Kidney (tissue), 14 donors: ENCODE results near the gene P4HA3. TPM values are rescaled to one million over a fixed set of nuclear protein-coding genes. Genes with fewer than 3 reads are reported as not detected.

Experiments
- DNase-seq, 5 donors: peaks; one replicate each; pipeline ENCODE4 v3.0.0-alpha.2; 2013 to 2020
- FAIRE-seq: peaks from 2 replicates; lab custom pipeline; 2012; peaks lifted over from hg19 to GRCh38; lab: Jason Lieb, UNC
- H3K27ac ChIP-seq, 2 donors: one replicate each; pipeline ENCODE4 v1.7.0; 2013; ENCODE audit warnings: low read depth in 2 of 2, low read length in 2 of 2, inconsistent platforms in 1 of 2
- H3K27me3 ChIP-seq: one replicate; pipeline ENCODE4 v1.7.1; 2013; ENCODE audit warnings: low read length, inconsistent platforms; ENCODE audit not compliant: control insufficient read depth, insufficient read depth
- H3K36me3 ChIP-seq, 3 donors: one replicate each; pipeline versions ENCODE4 v1.7.0 to v1.7.1; 2013; ENCODE audit warnings: low read length in 3 of 3, control low read depth in 1 of 3, inconsistent platforms in 1 of 3; ENCODE audit not compliant: insufficient read depth in 3 of 3, control insufficient read depth in 2 of 3
- H3K4me1 ChIP-seq, 3 donors: one replicate each; pipeline versions ENCODE4 v1.7.0 to v1.7.1; 2013; ENCODE audit warnings: low read length in 3 of 3, inconsistent platforms in 1 of 3, low read depth in 1 of 3; ENCODE audit not compliant: control insufficient read depth in 2 of 3, insufficient read depth in 2 of 3
- H3K4me3 ChIP-seq, 3 donors: one replicate each; pipeline versions ENCODE4 v1.7.0 to v1.8.1; 2013; ENCODE audit warnings: low read length in 3 of 3, control low read depth in 1 of 3, inconsistent platforms in 1 of 3
- H3K9ac ChIP-seq, 3 donors: one replicate each; pipeline versions ENCODE4 v1.7.0 to v1.7.1; 2013; ENCODE audit warnings: low read length in 3 of 3, control low read depth in 1 of 3, inconsistent platforms in 1 of 3
- H3K9me3 ChIP-seq, 3 donors: one replicate each; pipeline versions ENCODE4 v1.7.0 to v1.7.1; 2013; ENCODE audit warnings: low read length in 3 of 3, control low read depth in 1 of 3, inconsistent platforms in 1 of 3; ENCODE audit not compliant: control insufficient read depth in 2 of 3, insufficient read depth in 1 of 3
- intact Hi-C: fragments of 100-400 bp; cut with DNase I; formaldehyde crosslinking; loops from one replicate; pipeline ENCODE4 v1.11.1; 2022
- polyA plus RNA-seq: library from polyadenylated mRNA; stranded (reverse); fragments of 350-450 nt; fragmentation: Illumina TruSeq; extraction: RNeasy Lipid Tissue Mini Kit (QIAGEN cat#74804); gene quantifications from one replicate; pipeline ENCODE4 v1.2.3, GENCODE V29; 2014; ENCODE audit warnings: low read depth, low replicate concordance; ENCODE audit not compliant: insufficient read depth
- total RNA-seq: library from RNA; stranded (reverse); fragmentation: NEBNext Ultra II Directional; extraction: Animal tissue kit (Norgen Biotek cat#: 25700); gene quantifications from one replicate; pipeline ENCODE4 v1.2.1, GENCODE V29; 2021
- TF ChIP-seq, protein P1 (sequence below): IDR thresholded peaks from 3 replicates; pipeline ENCODE4 v1.5.1; 2012; ENCODE audit warnings: mild to moderate bottlenecking, moderate library complexity, borderline replicate concordance; ENCODE audit not compliant: insufficient read depth; ENCODE audit errors: extremely low read depth
- donor health status: control.
- donor health status: control.
- donor health status: control.
- donor health status: control.
- donor health status: control.
- donor health status: DM: yes; HTN: yes; CAD: no.
- donor health status: Normal renal cell carcinoma (clear cell type).

Gene P4HA3
- total and polyA plus RNA-seq, 2 donors from 2014 or later = 0.39 to 1.2 TPM

DNA sequence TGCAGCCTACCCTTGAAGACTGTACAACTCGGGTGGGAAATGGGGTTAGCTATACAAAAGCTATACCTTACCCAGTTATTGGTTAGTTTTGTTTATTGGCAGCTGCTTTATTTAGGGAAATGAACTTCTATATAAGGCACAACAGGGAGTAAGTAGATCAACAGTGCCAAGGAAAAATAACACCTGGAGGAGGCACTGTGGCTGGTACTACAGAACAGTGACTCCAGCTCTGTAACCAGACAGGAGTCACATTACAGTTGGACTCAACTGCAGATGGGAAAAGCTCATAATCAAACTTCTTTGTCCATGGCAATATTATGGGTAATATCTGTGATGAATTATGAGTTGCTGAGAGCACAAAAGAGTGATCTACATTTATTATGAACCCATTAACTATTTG lies 14.0 kb downstream of the P4HA3 start:
- Histone ChIP-seq H3K27me3 (no peaks in the 10 kb centered on the region), H3K27ac (no peak overlapping the region), H3K9me3 (no peaks in the 10 kb centered on the region), H3K9ac (no peak overlapping the region), H3K4me3 (no peak overlapping the region), H3K4me1 (no peaks in the 10 kb centered on the region), H3K36me3 (no peaks in the 10 kb centered on the region)
- intact Hi-C loops = no loop called here
- DNase-seq (no peak), FAIRE-seq (no peak)
- TF ChIP-seq, protein P1, sequence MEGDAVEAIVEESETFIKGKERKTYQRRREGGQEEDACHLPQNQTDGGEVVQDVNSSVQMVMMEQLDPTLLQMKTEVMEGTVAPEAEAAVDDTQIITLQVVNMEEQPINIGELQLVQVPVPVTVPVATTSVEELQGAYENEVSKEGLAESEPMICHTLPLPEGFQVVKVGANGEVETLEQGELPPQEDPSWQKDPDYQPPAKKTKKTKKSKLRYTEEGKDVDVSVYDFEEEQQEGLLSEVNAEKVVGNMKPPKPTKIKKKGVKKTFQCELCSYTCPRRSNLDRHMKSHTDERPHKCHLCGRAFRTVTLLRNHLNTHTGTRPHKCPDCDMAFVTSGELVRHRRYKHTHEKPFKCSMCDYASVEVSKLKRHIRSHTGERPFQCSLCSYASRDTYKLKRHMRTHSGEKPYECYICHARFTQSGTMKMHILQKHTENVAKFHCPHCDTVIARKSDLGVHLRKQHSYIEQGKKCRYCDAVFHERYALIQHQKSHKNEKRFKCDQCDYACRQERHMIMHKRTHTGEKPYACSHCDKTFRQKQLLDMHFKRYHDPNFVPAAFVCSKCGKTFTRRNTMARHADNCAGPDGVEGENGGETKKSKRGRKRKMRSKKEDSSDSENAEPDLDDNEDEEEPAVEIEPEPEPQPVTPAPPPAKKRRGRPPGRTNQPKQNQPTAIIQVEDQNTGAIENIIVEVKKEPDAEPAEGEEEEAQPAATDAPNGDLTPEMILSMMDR = no peak

DNA sequence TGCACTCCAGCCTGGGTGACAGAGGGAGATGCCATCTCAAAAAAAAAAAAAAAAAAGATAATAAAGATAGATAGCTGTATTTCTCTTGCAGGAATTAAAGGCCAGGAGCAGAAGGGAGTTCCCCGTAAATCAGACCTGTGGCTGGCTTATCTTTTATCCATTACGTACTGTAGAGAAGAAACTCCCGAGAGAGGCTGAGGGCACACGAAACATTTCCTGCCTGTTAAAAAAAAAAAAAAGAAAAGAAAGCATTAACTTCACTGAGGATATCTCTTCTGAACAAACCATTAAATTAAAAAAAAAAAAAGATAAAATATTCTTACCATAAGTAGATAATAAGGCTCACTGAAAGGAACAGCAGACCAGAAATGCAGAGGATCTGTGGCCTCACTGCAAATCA lies 22.5 kb downstream of the P4HA3 start:
- no peaks in the 10 kb centered on the region for H3K9me3 ChIP-seq
- no peaks in the 10 kb centered on the region for H3K4me1 ChIP-seq
- no peaks in the 10 kb centered on the region for H3K27me3 ChIP-seq
- H3K36me3 ChIP-seq = no peaks in the 10 kb centered on the region
- H3K27ac ChIP-seq = no peak overlapping the region
- intact Hi-C loops = no loop called here
- no peak for FAIRE-seq
- no peak for DNase-seq
- no peak overlapping the region for H3K9ac ChIP-seq
- TF ChIP-seq, protein P1 = no peak
- no peak overlapping the region for H3K4me3 ChIP-seq

DNA sequence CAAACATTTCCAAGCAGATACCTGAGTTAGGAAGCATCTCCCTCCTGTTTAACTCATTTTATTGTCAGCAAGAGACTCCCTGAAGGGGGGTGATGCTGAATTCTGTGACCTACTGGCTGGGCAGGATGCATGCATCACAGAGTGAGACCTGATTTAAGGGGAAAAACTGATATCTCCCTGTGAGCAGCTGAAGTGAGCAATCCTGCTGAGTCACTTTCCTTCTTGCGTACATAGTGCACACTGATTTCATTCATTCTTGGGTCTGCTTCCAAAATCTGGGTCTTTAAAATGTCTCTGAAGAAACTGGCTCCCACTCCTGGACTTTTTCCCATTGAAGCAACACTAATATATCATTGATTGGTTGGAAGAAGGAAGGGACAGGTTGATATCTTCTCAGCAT lies 23.3 kb downstream of the P4HA3 start:
- Histone ChIP-seq H3K9me3 (no peaks in the 10 kb centered on the region), H3K36me3 (no peaks in the 10 kb centered on the region), H3K9ac (no peak overlapping the region), H3K27me3 (no peaks in the 10 kb centered on the region), H3K4me3 (no peak overlapping the region), H3K27ac (no peak overlapping the region), H3K4me1 (no peaks in the 10 kb centered on the region)
- intact Hi-C loops = no loop called here
- FAIRE-seq (no peak), DNase-seq (no peak)
- TF ChIP-seq, protein P1 = no peak

DNA sequence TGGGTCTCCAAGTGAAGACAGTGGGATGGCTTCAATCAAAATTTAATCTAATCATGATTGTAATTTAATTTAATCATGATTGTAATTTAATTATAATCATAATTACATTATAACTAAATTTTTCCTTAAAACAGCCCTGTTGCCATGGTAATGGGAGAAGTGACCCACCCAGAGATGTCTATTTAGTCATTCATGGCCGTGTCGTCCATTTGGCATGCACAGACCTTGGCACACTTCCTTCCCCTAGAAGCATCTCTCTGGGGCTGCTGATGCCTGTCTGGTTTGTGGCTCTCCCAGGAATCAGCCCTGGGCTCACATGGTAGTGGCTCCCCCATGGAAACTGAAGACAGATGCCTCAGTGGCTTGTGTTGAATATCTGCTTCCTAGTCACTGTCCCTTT lies 27.0 kb downstream of the P4HA3 start:
- DNase-seq (peak in 1 of 5 donors; percentile 19), FAIRE-seq (no peak)
- TF ChIP-seq, protein P1 = no peak
- intact Hi-C loops = no loop called here
- Histone ChIP-seq H3K36me3 (no peaks in the 10 kb centered on the region), H3K4me1 (no peaks in the 10 kb centered on the region), H3K4me3 (no peak overlapping the region), H3K9ac (no peak overlapping the region), H3K27me3 (no peaks in the 10 kb centered on the region), H3K9me3 (no peaks in the 10 kb centered on the region), H3K27ac (no peak overlapping the region)
